PFSK-1 (cell line): ENCODE measurements around the gene EVI5.

Experiments
- FOXP2 ChIP-seq: optimal IDR thresholded peaks from 2 replicates; pipeline ENCODE3; 2011; ENCODE audit warnings: borderline replicate concordance, control low read depth, inconsistent platforms; ENCODE audit not compliant: insufficient read depth; ENCODE audit errors: extremely low read length, extremely low read depth
- POLR2AphosphoS5 ChIP-seq: IDR thresholded peaks from 2 replicates; pipeline ENCODE4 v1.6.1; 2012; ENCODE audit warnings: low read depth, mild to moderate bottlenecking, control low read depth, low read length, moderate library complexity
- SIN3A ChIP-seq: IDR thresholded peaks from 2 replicates; pipeline ENCODE4 v1.6.1; 2012; ENCODE audit warnings: mild to moderate bottlenecking, low read length, moderate library complexity, borderline replicate concordance; ENCODE audit not compliant: insufficient read depth
- TAF1 ChIP-seq: IDR thresholded peaks from 2 replicates; pipeline ENCODE4 v1.6.1; 2012; ENCODE audit warnings: low read length, control low read depth, borderline replicate concordance; ENCODE audit not compliant: insufficient read depth
- TF ChIP-seq, protein P1 (sequence below), 2 experiments: IDR thresholded peaks; 2 replicates each; pipeline versions ENCODE4 v1.6.1 to v1.8.0; 2011 to 2012; ENCODE audit warnings: low read depth in 2 of 2, low read length in 2 of 2, control low read depth in 1 of 2, inconsistent platforms in 1 of 2, mild to moderate bottlenecking in 1 of 2, moderate library complexity in 1 of 2; ENCODE audit not compliant: insufficient read depth in 1 of 2

Gene EVI5

DNA sequence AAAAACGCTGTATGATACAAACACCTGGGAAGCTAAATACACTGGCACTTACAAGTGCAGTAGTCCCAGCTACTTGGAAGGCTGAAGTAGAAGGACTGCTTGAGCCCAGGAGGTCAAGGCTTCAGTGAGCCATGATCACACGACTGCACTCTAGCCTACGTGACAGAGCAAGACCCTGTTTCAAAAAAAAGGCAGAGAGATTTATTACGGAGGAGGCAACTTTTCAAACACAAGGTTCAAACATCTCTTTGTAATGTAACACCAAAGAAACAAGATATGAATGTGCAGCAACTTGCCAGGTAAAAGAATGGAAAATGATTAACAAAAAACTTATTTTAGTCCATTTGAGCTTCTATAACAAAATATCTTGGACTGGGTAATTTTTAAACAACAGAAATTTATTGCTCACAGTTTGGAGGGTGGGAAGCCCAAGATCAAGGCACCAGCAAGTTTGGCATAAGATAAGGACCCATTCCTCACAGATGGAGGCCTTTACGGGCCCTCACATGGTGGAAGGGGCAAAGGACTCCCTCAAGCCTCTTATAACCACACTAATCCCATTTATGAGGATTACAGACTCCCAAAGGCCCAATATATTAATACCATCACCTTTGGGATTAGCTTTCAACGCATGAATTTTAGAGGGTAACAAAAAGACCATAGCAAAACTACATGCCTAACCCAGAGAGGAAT, 73.3 kb downstream of the EVI5 start:
- TF ChIP-seq POLR2AphosphoS5 (no peak), SIN3A (no peak), FOXP2 (no peak), TAF1 (no peak)
- TF ChIP-seq, protein P1, sequence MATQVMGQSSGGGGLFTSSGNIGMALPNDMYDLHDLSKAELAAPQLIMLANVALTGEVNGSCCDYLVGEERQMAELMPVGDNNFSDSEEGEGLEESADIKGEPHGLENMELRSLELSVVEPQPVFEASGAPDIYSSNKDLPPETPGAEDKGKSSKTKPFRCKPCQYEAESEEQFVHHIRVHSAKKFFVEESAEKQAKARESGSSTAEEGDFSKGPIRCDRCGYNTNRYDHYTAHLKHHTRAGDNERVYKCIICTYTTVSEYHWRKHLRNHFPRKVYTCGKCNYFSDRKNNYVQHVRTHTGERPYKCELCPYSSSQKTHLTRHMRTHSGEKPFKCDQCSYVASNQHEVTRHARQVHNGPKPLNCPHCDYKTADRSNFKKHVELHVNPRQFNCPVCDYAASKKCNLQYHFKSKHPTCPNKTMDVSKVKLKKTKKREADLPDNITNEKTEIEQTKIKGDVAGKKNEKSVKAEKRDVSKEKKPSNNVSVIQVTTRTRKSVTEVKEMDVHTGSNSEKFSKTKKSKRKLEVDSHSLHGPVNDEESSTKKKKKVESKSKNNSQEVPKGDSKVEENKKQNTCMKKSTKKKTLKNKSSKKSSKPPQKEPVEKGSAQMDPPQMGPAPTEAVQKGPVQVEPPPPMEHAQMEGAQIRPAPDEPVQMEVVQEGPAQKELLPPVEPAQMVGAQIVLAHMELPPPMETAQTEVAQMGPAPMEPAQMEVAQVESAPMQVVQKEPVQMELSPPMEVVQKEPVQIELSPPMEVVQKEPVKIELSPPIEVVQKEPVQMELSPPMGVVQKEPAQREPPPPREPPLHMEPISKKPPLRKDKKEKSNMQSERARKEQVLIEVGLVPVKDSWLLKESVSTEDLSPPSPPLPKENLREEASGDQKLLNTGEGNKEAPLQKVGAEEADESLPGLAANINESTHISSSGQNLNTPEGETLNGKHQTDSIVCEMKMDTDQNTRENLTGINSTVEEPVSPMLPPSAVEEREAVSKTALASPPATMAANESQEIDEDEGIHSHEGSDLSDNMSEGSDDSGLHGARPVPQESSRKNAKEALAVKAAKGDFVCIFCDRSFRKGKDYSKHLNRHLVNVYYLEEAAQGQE (IDR thresholded peaks at IDR 0.05; ENCODE audit: insufficient read depth in 1 of 2, low read depth in 2 of 2, low read length in 2 of 2), result no peak

DNA sequence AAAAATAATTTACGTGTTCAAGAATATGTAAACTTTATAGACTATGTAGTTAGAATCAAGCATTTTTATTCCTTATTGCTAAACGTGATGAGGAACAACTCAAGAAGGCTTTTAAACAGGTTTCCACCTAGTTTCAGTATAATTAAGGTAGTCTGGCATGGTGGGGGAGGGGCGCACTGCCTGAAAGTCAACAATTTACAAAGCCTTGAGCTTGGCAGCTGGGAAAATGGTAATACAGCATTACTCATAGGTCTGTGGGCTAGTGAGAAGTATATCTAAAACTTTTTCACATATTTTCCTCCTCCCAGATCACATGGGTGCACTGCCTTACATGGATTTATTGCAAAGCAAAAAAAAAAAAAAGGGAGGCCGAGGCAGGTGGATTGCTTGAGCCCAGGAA, 75.2 kb downstream of the EVI5 start:
- TF ChIP-seq, protein P1 (IDR thresholded peaks at IDR 0.05; ENCODE audit: insufficient read depth in 1 of 2, low read depth in 2 of 2, low read length in 2 of 2), result no peak
- no peak for TF ChIP-seq FOXP2
- no peak for TF ChIP-seq SIN3A

DNA sequence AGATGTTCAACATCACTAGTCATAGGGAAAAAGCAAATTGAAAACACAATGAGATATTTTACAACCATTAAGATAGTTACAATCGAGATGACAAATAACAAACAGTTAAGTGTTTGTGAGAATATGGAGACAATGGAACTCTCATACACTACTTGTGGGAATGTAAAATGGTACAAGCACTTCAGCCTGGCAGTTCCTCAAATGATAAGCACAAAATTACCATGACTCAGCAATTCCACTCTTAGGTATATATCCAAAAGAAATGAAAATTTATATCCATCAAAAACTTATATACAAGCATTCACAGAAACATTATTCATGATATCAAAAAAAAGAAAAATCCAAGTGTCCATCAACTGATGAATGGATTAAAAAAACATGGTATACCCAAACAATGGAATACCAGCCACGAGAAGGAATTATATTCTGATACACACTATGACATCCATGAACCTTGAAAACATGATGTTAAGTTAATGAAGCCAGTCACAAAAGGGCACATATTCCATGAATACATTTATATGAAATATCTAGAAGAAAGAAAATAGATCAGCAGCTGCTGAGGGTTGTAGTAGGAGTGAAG, 76.4 kb downstream of the EVI5 start:
- TF ChIP-seq, protein P1 (IDR thresholded peaks at IDR 0.05; ENCODE audit: insufficient read depth in 1 of 2, low read depth in 2 of 2, low read length in 2 of 2), result no peak
- TF ChIP-seq TAF1, result no peak

DNA sequence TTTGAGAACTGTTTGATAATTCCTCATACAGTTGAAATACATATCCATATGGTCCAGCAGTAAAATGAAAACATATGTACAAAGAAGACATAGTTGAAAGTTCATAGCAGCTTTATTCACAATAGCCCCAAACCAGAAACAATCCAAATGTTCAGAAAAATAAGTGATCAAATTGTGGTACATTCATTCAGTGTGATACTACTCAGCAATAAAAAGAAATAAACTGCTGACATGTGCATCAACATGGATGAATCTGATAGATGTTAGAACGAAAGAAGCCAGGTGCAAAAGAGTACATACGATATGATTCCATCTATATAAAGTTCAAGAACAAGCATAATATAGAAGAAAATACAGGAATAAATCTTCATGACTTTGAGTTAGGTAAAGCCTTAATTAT, 77.2 kb downstream of the EVI5 start:
- TF ChIP-seq, protein P1 (IDR thresholded peaks at IDR 0.05; ENCODE audit: insufficient read depth in 1 of 2, low read depth in 2 of 2, low read length in 2 of 2), result no peak
- TF ChIP-seq FOXP2 (no peak), SIN3A (no peak), TAF1 (no peak), POLR2AphosphoS5 (no peak)

DNA sequence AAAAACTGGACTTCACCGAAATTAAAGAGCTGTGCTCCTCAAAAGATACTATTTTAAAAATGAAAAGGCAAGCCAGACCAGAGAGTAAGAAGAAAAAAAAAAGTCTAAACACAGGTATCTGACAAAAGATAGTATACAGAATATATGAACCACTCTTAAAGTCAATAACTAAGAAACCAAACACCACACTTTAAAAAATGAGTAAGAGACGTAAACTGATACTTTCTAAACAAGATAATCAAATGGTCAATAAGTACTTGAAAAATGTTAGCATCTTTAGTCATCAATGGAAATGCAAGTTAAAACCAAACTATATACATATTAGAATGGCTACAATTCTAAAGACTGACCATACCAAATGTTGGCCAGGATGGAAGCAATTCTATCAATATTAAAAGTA, 77.6 kb downstream of the EVI5 start:
- TF ChIP-seq, protein P1 (IDR thresholded peaks at IDR 0.05; ENCODE audit: insufficient read depth in 1 of 2, low read depth in 2 of 2, low read length in 2 of 2), result no peak
- TF ChIP-seq TAF1, result no peak
- no peak for TF ChIP-seq SIN3A
- no peak for TF ChIP-seq POLR2AphosphoS5
- TF ChIP-seq FOXP2, result no peak
